ENCODE results near the gene SH3D19.

The SH3D19 gene

DNA sequence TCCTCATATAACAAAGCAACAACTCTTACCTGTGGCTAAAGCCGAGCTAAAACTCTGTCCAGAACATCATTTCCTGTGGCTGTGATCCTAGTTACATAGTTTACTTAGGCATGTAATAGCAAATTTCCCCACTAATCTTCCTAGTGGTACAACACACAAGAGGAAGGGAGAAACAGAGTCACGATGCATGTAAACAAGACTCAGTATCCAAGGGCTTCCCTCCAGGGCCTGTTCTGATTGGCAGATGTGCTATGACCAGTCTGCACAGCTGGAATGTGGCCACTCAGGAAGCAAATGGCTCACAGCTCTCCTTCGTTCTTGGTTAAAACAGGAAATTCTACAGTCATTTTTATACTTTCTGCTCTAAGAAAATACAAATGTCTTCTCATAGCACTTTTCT, 97.7 kb downstream of the SH3D19 start:
- no peak for DNase-seq

DNA sequence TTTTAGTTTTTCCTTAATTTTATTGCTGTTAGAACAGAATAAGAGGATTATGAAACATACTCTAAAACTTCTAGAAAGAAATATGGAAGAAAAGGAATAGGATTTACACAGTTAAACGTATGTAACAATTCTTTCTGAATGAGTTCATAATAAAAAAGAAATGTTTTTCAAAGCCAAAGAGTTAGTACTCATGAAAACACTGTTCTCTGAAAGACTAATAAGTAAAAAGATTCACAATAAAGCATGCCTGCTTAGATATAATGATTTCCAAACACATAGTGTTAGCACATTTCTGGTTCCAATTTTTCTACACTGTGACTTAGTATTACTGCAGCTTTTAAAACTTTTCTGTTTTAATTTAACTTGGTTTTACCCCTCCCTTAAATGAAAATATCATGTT, 98.2 kb downstream of the SH3D19 start:
- DNase-seq, result no peak

DNA sequence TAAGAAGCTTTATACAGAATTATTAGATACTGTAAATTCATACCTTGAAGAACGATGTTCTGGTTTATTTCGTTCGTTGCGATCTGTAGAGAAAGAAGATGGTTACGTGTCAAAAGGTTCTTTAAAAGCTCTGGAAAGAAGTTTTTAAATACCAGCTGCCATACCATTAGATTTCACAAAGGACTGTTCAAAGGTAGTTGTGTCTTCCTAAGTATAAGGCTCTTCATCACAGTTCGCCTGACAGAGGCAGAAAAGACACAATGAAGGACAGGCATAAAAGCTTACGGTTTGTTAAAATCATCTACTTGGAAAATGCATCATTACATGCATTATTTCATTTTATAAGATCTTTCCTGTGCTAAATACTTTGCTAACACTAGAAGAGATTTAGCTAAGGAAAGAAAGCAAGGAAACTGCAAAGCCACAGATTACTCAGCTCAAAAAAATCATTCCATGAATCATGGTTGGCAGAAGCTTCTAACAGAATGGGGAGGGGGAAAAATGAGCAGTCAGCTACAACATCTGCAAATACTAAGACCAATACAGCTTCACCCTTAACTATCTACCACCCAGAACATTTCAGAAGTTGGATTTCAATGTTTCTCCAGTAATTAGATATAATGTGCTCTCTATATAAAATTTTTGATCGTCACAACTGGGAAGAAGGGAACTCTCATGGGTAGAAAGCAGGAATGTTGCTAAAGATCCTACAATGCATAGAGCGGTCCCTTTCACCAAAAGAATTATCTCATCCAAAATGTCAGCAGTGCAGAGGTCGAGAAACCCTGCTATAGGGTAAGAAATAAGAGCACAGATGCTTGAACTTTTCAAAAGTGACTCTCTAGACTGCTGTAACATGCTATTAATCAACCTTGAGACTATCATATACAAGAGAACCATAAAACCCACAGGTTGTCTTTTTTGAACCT, 99.1 kb downstream of the SH3D19 start:
- DNase-seq, result no peak

DNA sequence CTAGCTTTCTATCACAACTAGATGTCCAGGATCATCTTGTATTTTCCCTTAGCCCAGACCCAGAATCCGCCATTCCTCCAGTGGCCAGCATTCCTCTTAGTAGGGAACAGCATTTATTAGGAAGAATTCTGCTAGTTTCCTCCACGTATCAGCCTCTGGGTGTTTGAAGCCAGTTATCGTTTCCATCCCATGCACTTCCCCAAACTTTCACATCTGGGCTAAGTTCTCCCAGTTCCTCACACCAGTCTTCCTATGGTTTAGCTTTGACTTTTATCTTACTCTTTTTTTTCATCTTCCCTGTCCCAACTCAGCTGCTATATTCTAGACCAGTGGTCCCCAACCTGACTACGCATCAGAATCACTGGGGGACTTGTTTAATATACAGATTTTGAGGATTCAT, 101.9 kb downstream of the SH3D19 start:
- no peak for DNase-seq

DNA sequence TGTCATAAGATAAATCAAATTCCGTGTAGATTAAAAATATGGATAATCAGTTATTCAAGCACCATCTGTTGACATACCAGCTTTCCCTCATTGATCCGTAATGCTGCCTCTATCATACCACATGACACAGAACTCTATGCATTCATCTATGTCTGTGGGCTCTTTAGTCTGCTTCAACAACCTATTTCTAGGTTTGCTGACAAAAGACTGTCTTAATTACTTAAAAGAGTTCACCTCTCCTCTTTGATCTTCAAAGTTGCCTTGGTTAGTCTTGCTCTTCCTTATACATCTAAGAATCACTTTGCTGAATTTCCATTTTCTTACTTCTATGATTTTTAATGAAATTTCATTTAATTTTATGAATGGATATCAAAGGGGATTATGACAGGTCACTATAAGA, 105.5 kb downstream of the SH3D19 start:
- DNase-seq, result no peak

DNA sequence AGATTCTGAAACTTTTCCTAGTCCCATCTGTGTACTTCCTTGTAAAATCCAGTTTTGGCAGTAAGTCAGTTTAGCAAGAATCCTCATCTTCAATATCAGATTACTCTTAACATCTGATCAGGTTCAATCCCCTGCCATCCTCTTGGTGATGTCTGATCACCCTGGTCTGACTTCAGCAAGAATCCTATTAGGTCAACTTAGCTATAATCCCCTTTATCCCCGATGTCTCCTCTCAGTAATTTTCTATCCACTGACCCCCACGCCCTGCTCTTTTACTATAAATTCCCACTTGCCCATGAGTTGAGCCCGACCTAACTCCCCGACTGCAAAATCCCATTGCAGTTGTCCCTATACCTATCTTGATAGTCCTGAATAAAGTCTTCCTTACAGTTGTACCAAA, 106.3 kb downstream of the SH3D19 start:
- no peak for DNase-seq

DNA sequence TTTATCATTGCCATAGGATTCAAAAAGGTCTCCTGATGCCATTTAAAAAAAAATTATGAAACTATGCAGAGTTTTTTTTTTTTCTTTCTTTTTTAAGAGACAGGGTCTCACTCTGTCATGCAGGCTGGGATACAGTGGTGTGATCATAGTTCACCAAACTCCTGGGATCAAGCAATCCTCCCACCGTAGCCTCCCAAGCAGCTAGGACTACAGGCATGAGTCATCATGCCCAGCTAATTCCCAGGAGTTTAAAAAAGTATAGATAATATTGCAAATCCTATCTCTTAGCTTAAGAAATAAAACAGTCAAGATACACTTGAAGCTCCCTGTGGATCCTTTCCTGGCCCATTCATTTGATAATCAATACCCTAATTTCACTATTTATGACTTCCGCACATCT, 107.1 kb downstream of the SH3D19 start:
- DNase-seq, result no peak

DNA sequence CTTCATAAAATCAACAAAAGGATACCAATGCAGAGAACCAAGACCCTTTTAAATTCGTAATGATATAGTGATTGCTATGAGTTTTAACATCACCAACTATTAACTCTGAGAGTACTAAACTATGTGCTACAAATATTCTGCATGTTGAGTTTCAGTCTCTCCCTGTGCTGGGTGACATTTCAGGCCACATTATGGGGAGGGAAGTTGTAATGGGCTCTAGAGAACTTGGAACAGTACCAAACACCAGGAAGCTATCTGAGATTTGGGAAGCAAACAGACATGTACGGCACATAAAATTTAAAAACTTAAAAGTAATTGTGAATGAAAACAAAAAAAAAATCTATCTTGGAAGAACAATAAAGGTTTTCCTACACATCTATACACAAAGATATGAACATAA, 108.1 kb downstream of the SH3D19 start:
- no peak for DNase-seq

DNA sequence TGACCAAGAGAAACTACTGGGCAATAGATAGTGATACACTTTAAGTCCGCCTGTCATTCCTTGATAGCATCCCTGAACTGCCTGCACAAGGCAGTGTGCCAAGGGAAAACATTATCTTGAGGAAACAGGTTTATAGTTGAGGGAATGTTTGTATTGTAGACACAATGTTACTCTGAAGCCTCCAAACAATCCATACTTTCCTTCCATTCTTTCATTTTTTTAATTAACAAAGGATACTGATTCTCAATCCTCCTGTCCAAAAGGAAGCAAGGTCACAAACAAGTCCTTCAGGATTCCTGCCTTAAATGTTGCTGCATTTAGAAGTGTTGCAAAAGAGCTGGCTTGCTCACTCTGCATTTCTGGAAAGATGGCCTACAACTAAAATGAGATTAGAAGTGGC, 110.1 kb downstream of the SH3D19 start:
- DNase-seq, result no peak

DNA sequence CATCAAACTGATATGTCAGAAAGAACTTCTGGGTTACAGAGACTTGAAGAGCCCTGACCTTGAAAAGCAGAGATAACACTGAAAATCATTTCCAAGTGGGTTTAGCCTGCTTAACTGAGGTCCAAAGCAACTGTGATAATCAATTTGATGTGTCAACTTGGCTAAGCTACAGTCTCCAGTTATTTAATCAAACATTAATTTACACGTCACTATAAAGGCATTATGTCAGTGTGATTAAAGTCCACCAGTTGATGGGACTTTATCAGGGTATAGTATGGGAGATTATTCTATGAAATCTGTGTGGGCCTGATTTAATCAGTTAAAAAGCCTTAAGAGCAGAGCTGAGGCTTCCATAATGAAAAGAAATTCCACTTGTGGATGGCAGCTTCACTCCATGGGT, 117.5 kb downstream of the SH3D19 start:
- DNase-seq, result no peak

DNA sequence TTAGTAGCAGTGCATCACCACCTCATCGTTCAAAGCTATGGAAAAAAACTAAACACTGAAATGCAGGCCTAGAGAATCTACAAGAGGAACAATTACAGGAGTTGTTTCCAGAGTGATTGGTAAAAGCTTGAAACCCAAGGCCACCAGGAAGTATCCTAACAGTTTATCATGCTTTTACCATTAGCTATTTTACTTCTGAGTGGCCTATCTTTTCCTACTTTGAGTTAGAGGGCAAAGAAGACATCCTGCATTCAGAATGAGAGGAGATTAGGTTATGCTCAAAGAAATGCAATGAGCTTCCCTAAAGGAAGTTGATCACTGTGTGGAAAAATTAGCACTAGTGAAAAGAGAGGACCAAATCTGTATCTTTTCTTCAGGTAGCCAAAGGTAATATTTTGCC, 118.2 kb downstream of the SH3D19 start:
- DNase-seq, result no peak

DNA sequence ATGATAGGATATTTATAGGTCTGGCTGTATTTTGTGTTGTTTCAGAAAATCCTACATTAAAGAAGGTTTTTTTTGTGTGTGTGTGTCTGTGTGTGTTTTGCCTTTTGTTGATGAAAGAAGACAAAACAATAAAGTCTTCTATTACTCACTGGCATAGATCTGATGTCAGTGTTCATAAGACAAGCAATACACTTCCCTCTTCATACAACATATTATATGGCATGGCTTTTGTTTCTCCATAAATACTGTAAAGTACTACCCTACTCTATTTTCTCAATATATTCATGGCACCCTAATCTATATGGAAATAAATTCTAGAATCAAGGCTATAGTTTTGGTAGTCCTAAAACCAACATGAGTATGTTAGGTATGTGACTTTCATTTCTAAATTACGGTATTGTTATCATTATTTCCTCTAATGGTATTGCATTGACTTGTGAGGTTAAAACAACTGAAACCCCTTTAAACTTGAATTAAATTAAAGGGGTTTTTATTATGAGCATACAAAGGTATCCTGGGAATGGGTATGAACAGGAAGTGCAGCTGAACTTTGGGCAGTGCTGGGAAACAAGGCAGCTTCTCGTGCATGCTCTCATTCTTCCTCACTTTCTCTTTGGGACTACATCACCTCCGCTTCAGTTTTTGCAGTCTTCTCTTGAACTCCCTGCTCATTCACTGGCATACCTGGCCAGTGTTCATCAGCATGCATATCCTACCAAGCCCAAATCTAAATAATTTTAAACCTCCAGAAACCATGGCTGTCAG, 119.0 kb downstream of the SH3D19 start:
- DNase-seq, result no peak

DNA sequence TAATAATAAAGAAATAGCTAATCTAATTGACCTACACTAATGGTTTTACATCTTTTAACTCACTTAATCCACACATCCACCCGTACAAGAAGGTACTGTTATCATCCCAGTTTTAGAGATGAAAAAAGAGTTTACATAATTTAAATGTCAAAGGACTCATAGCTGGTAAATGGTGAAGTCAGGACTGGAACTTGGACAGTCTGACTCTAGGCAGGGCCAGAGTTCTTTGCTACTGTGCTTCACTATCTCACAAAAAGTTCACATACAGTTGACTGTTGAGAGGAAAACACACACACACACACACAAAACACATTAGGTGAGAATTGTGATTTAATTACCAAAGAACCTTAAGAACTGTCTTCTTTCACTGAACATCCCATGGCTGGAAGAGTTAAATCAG, 119.7 kb downstream of the SH3D19 start:
- DNase-seq, result no peak

DNA sequence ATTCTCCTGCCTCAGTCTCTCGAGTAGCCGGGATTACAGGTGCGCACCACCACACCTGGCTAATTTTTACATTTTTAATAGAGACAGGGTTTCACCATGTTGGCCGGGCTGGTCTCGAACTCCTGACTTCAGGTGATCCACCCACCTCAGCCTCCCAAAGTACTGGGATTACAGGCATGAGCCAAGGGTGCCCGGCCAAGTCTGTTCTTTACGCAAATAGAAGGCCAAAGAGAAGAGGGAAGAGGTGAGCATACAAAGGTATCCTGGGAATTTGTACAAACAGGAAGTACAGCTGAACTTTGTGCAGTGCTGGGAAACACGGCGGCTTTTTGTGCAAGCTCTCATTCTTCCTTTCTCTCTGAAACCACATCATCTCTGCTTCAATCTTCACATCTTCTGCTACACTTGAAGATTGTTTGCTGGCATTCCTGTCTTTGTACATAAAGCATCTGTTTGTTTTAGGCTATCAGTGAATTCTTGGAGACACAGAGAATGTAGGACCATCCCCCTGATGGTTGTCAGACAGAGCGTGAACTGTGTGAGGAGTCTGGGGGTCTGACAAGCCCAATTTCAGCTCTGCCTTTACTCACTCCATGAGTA, 120.4 kb downstream of the SH3D19 start:
- DNase-seq, result no peak

DNA sequence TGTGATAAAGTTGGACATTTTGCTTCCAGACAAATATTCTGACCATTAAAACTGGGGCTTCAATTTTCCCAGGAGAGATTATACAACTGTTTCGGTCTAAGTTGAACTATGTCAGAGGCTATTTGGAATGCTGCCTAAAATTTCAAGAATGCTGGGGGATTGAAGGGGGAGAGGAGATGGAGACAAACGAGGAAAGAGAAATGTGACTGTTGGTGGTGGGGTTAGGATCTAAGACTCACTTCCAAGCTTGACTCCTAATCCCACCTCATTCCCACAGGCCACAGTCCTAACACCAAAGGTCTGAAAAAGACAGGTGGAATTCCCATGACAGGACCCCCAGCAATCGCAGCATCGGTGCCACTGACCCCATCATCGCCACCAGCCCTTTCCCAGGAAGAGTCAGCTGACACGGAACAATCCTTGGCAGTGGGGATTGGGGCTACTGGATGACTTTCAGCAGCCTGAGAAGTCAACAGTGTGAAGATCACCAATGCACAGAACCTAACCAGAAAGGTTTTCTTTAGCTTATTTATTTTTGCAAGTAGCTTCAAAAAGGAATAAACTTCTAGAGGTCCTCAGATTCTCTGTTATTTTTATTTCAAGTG, 122.5 kb downstream of the SH3D19 start:
- no peak for DNase-seq

DNA sequence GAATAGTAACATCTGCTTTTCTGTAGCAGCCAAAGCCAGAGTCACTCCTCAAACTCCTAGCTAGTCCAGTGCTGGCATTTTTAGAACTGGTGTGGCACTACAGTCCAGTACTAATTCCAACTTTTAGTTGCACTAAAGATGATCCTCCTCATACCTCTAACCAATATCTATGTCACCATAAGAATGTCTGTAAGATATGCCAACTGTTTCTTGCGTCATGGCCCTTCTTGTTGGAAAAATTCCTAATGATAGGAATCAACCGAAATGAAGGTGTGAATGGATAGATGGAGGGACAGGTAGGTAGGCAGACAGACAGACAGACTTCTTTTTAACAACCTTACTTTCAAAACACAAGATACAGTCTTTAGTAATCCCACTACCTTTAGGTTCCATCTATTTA, 123.0 kb downstream of the SH3D19 start:
- DNase-seq, result no peak

DNA sequence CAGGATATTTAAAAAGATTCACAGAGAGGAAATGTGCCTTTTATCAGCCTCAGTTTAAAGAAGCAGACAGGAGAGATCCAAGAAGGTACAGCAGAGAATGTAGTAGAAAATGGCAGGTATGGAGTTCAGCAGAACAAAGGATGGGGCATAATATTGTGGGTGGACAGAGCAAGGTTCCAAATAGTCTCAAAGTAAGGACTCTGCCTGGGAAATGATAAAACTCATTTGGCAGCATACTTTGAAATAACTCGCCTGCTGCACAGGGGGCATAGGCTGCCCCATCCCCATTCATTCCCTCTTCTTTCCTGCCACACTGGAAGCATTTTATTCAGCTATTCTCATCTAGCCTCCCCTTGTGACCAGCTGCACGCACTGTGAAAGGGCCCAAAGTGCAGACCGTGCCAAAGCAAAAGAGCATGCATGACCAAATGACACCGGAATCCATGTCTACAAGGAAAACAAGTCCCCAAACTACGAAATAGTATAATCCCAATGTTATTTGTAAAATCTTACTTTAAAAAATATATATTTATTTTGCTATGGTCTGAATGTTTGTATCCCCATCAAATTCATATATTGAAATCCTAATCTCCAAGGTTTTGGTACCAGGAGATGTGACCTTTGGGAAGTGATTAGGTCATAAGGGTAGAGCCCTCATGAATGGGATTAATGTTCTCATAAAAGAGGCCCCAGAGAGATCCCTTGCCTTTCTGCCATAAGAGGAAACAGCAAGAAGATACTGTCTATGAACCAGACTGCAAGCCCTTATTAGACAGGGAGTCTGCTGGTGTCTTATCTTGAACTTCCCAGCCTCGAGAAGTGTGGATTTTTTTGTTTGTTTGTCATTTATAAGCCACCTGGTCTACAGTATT, 125.8 kb downstream of the SH3D19 start:
- no peak for DNase-seq

DNA sequence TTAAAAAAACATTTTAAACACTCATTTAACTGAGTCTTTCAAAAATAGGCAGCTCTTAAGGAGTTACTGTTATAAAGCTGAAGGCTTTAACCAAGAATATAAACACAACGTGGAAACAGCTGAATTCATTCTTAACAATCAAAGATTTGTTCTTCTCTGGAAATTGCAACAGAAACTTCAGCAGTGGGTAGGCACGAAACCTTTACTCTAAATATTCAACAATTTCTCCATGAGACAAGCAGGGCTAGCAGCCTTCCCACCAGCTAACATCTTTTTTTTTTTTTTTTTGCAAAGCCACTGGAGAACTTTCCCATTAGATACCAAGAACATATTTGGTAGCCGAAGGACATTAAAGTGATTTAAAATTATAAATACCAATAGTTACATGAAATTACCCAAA, 126.7 kb downstream of the SH3D19 start:
- no peak for DNase-seq

DNA sequence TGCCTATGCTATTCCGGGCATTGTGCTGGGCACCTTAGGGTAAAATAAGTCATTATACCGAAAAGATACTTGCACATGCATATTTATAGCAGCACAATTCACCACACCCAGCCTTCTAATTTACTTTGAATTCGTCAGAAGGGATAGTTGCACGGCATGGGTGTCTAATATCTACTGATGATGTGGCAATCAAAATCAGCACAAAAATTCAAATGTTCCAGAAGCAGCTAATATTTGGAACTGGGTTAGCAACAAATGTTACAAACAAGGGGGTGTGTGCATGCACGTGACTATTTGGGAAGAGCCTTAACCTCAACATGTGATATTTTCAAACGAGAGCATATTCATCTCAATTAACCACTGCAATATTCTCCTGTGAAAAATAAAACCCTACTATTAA, 128.2 kb downstream of the SH3D19 start:
- no peak for DNase-seq

DNA sequence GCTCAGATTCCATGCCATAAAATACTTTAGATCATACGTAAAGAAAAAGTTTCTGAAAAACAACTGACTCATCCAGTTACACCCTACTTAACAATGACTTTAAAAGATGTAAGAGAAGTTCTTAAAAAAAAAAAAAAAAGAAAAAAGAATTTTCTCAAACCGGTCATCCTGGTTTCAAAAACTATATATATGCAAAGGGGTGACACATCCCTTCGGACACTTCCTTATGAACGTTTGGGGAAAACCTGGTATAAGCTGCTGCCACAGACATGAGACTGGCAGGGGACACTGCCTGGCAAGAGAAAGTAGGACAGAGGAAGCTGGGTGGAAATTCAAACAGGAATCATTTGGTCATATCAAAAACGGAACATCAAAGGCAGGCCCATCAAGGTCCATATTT, 129.6 kb downstream of the SH3D19 start:
- no peak for DNase-seq

DNA sequence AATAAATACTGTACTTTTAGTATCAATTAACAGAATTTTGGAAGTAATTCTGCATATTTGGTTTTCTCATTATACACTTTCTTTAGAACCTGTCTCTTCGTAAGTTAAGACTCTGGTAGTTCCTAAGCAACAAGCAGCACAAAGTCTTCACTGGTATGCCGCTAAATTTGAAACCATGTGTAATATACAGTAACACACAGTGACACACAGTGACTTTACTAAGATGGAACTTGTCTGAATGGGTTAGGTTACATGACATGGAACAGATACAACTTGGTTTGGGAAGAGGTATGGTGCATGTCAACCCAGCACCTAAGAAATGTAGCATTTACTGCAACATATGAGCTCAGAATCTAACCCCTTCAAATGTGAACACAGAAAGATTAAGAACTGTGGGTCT, 132.0 kb downstream of the SH3D19 start:
- no peak for DNase-seq

DNA sequence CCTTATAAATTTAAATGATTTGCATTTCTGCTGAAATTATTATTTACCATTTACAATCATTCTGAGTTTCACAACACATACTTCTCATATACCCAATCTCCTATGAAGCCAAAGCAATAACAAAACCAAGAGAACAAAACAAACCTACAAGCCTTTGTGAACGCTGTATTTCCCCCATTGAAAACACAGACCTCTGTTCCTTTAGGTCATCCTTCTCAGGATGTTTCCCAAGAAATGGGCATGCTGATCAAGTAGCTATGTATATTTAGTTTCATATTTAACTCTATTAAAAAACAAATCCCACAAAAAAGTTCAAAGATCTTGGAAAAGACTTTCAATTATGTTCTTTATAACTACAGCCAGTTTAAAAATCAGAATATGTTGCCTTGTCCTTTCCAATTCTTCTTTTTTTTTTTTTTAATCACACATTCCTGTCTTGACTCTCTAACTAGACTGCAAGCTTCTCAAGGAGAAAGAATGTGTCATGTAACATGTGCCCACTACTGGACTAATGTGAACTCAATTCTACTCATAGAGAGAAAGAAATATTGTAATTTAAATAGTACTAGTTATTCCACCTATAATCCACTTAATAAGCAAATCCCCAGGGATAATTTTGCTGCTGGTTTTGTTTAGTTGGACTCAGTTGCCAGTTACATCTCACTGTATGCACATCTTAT, 132.7 kb downstream of the SH3D19 start:
- DNase-seq, result no peak
